ENCODE data around the gene PKNOX1. TPM values are rescaled to one million over a fixed set of nuclear protein-coding genes. Genes with fewer than 3 reads are reported as not detected.
A peak's percentile ranks its signal among the peaks of the same experiment; 100 is the strongest.
"Not testable (repeated sequence)": the region's sequence is repeated elsewhere in the genome, so short reads cannot be mapped to it uniquely, and the experiment has no call there.

The PKNOX1 gene
- polyA plus RNA-seq, 1 donor from 2014 or later: 13.1 TPM

DNA sequence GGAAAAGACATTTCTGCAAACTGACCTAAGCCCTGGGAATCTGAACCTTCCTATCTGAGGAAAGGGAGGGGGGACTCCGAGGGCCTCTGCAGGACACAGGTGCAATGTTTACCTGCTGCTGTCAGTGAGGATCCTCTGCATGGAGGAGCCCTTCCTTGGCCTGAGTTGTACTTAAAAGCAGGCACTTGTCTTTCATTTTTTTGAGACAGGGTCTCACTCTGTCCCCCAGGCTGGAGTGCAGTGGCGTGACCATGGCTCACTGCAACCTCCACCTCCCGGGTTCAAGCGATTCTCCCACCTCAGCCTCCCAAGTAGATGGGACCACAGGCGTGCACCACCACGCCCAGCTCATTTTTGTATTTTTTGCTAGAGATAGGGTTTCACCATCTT, 35.8 kb upstream of the PKNOX1 start:
- H3K4me3 Mint-ChIP-seq, H3K27ac Mint-ChIP-seq, H3K36me3 Mint-ChIP-seq, H3K27me3 Mint-ChIP-seq, H3K9me3 Mint-ChIP-seq: not testable (repeated sequence)
- peaks cover 9 to 16% (median 13%) of the 10 kb centered on the region in 3 donors for H3K4me1 Mint-ChIP-seq

DNA sequence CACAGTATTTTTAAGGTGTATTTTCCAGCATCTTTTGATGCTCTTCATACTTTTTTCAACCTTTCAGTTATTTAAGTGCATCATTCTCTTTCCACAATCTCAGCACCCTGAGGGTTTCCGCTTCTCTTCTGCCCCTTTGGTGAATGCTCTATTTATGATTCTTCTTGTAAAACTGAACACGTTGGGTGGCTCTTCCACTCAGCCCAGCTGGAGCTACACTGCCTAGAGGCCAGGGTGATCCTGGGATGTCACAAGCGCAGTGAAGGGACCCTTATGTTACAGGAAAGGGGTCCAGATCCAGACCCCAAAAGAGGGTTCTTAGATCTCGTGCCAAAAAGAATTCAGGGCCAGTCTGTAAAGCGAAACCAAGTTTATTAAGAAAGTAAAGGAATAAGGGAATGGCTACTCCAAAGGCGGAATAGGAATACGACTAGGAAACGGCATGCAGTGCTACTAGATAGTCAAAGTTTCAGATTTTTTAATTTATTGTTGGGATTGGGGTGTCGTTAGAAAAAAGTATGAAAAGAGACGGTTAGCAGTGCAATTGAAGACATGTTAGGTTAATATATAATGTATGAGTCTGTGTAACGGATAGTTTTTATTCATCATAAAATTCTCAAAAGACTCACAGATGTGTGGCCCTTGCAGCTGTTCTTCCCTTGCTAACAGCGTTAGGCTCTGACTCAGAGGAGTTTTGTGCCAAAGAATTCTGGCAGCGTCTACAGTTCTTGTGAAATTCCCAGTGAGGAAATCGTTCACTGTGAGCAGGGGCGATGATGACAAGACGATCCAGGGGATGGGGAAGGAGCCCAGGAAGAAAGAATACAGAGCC, 34.6 kb upstream of the PKNOX1 start:
- Mint-ChIP-seq H3K4me3 (no peak overlapping the region), H3K36me3 (peaks cover 4% of the 10 kb centered on the region), H3K27ac (peak overlapping the region in 1 of 3 donors; percentile 12), H3K4me1 (peaks cover 9 to 16% (median 13%) of the 10 kb centered on the region in 3 donors), H3K27me3 (no peaks in the 10 kb centered on the region), H3K9me3 (no peaks in the 10 kb centered on the region)

DNA sequence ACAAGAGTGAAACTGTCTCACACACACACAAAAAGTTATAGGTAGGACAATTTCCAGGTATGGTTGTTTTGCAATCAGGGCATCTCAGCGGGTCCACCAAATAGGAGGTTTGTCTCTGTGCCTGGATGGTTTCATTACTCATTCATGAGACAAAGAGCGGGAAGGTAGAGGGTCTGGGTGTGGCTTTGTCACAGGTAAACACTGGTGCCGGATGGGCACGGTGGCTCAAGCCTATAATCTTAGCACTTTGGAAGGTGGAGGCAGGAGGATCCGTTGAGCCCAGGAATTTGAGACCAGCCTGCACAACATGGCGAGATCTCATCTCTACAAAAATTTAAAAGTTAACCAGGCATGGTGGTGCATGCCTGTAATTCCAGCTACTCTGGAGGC, 32.7 kb upstream of the PKNOX1 start:
- H3K27me3 Mint-ChIP-seq: no peaks in the 10 kb centered on the region
- no peak overlapping the region for H3K27ac Mint-ChIP-seq
- peaks cover 8 to 12% (median 12%) of the 10 kb centered on the region in 3 donors for H3K4me1 Mint-ChIP-seq
- no peak overlapping the region for H3K4me3 Mint-ChIP-seq
- no peaks in the 10 kb centered on the region for H3K9me3 Mint-ChIP-seq
- peaks cover 4% of the 10 kb centered on the region for H3K36me3 Mint-ChIP-seq

DNA sequence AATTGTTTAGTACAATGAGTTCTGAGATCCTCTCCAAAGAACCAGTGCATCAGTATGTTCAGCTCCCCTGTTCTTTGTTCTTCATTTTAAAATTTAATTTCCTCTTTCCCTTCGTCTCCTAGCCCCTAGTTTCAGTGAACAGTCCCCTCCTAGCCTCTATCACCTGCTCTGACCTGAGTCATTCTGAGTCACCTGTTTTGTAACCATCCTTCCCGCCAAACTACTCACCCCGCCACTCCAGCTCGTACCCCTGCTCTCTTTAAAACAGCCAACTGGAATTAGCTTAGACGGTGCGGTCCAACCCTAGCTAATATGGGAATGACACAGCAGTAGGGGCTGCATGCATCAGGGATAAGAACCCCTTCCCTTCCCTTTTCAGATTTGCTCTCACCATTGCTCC, 32.1 kb upstream of the PKNOX1 start:
- Mint-ChIP-seq H3K4me3 (no peak overlapping the region), H3K27me3 (no peaks in the 10 kb centered on the region), H3K36me3 (peaks cover 4% of the 10 kb centered on the region), H3K9me3 (no peaks in the 10 kb centered on the region), H3K27ac (no peak overlapping the region), H3K4me1 (peaks cover 3 to 7% (median 6%) of the 10 kb centered on the region in 3 donors)

DNA sequence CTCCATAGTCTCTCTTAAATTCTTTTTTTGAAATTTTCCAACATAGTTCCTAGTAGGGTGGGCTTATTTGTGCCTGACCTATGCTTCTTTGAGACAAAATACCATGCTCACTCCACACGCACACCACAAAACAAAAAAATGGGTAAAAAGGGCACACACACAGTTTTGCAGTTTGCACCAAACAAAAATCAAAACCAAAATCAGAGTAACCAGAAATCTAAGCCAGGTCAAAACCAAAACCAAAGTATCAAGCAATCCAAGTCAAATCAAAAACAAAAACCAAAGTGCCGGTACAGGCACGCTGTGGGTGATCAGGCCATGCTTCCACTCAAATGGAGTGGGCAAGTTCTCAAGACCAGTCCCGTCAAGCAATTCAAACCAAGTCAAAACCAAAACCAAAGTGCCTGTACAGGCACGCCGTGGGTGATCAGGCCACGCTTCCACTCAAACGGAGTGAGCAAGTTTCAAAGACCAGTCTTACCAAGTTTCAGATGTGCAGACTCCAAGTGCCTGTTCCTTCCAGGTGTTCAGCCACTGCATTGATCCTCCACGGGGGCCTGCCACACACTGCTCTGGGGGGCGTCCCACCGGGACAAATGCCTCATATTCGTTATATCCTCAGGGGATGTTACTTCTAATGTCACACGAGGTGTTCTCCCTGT, 25.1 kb upstream of the PKNOX1 start:
- H3K4me1 Mint-ChIP-seq, H3K27me3 Mint-ChIP-seq, H3K27ac Mint-ChIP-seq, H3K36me3 Mint-ChIP-seq: not testable (repeated sequence)
- Mint-ChIP-seq H3K9me3 (peaks cover 2 to 17% (median 2%) of the 10 kb centered on the region in 3 donors), H3K4me3 (peak overlapping the region in 1 of 4 donors; percentile 82)

DNA sequence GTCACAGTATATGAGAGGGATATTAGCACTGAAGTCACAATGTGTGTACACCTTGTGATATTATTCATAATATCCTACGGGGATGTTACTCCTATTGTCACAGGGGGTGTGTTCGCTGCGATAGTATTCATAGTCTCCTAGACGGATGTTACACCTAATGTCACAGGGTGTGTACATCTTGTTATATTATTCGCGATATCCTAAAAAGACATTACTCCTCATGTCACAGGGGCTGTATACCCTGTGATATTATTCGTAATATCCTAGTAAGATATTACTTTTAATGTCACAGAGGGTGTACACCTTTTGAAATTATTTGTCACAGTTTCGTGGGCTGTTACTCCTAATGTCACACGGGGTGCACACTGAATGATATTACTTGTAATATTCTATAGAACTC, 23.2 kb upstream of the PKNOX1 start:
- not testable (repeated sequence) for H3K4me1 Mint-ChIP-seq, H3K4me3 Mint-ChIP-seq, H3K36me3 Mint-ChIP-seq, H3K27ac Mint-ChIP-seq, H3K27me3 Mint-ChIP-seq
- peaks cover 2 to 17% (median 2%) of the 10 kb centered on the region in 3 donors for H3K9me3 Mint-ChIP-seq

DNA sequence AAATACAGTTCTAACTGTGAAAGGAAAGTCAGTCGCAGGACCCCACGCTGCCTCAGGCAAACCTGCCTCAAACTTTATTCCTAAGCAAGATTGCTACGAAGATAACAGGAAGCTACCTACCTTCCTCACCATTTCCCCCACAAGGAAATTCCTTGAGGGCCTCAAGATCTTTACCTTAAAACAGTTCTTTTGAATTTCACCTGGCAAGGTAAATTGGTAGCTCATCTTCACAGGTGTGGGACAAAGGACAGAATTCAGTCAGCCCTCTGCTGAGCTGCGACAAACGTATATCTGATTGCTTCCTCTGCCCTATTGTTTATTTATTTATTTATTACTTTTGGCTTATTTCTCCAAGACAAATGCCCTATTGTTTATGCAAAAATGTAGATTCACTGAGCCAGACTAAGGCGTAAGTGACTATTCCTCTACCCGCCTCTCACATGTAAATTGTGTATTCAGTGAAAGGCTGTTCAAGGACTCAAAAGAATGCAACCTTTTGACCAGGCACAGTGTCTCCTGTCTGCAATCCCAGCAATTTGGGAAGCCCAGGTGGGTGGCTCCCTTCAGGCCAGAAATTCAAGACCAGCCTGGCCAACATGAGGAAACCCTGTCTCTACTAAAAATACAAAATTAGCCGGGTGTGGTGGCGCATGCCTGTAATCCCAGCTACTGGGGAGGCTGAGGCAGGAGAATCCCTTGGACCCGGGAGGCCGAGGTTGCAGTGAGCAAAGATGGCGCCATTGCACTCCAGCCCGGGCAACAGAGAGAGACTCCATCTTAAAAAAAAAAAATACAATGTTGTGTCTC, 17.3 kb upstream of the PKNOX1 start:
- Mint-ChIP-seq H3K27me3 (no peaks in the 10 kb centered on the region), H3K36me3 (no peaks in the 10 kb centered on the region), H3K4me1 (no peaks in the 10 kb centered on the region), H3K4me3 (no peak overlapping the region), H3K27ac (no peak overlapping the region), H3K9me3 (peaks cover 0 to 2% (median 0%) of the 10 kb centered on the region in 3 donors)

DNA sequence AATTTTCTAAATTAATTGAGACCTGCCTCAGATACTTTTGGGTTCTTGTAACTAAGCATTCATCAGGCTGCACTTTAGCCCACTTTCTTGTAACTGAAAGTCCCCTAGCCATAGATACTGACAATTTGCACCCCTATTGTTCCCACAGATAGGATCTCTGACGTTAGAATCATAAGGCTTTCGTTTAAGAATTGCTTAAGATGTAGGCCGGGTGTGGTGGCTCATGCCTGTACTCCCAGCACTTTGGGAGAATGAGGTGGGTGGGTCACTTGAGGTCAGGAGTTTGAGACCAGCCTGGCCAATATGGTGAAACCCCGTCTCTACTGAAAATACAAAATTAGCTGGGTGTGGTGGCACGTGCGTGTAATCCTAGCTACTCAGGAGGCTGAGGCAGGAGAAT, 16.2 kb upstream of the PKNOX1 start:
- H3K36me3 Mint-ChIP-seq: not testable (repeated sequence)

DNA sequence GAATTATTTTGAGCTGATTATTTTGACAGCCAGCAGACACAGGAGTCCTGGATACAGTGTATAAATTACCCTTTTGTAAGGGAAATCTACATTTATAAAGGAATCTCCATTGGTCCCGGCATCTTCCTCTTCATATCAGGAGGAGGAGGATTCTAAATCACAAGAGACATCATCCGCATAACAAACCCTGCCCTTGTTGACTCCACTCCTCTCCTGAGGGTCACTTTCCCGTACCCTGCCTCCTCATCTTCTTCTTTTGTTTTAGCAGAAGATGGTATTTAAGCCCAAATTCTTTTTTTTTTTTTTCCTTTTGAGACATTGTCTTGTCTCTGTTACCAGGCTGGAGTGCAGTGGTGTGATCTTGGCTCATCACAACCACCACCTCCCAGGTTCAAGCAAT, 14.6 kb upstream of the PKNOX1 start:
- Mint-ChIP-seq H3K9me3 (peaks cover 0 to 2% (median 0%) of the 10 kb centered on the region in 3 donors), H3K36me3 (no peaks in the 10 kb centered on the region), H3K4me1 (no peaks in the 10 kb centered on the region), H3K27me3 (no peaks in the 10 kb centered on the region), H3K4me3 (no peak overlapping the region), H3K27ac (no peak overlapping the region)

More for the DNA sequence above, 16.2 kb upstream of the PKNOX1 start:
- not testable (repeated sequence) for H3K27ac Mint-ChIP-seq, H3K4me1 Mint-ChIP-seq, H3K9me3 Mint-ChIP-seq, H3K27me3 Mint-ChIP-seq, H3K4me3 Mint-ChIP-seq

DNA sequence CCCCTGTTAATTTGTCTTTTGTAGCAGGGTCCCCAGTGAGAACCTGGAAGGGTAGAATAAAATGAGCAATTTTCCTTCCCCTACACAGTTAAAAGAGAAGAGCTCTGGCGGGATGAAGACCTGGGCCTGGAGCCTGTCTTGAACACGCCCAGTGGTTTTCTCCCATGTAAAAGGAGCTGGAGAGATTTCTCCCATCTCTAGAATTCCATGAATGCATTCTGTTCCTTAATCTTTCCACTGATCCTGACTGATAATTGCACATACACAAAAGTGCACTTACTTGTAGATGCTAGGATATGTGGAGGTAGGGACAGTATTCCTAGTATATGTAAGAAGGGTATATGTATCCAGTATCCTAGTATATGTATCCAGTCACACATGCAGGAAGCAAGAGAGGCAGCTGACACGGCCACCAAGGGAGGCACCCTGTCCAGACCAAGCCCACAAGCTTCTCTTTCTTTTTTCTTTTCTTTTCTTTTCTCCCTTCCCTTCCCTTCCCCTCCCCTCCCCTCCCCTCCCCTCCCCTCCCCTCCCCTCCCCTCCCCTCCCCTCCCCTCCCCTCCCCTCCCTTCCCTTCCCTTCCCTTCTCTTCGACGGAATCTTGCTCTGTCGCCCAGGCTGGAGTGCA, 11.9 kb upstream of the PKNOX1 start:
- no peak overlapping the region for H3K4me3 Mint-ChIP-seq
- H3K4me1 Mint-ChIP-seq: no peaks in the 10 kb centered on the region
- no peaks in the 10 kb centered on the region for H3K36me3 Mint-ChIP-seq
- H3K9me3 Mint-ChIP-seq: peaks cover 0 to 2% (median 0%) of the 10 kb centered on the region in 3 donors
- H3K27me3 Mint-ChIP-seq: no peaks in the 10 kb centered on the region
- H3K27ac Mint-ChIP-seq: no peak overlapping the region

DNA sequence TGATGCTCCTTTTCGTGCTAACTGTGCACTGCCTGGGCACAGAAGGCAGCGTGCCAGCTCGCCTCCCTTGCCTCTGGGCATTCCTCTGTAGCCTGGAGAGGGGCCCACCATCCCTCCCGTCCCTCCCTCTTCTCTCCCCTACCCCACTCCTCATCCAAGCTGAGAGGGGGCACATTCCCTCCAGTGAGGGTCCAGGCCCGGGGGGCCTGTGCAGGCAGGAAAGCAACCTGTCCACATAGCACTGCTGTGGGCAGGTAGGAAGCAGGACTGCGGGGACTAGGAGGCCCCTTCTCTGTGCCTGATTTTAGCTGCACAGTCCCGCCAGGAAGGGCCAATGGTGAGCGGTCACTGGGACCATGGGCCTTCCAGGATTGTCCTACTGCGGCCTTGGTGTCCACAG, 10.3 kb upstream of the PKNOX1 start:
- H3K4me1 Mint-ChIP-seq: no peaks in the 10 kb centered on the region
- no peak overlapping the region for H3K27ac Mint-ChIP-seq
- no peak overlapping the region for H3K4me3 Mint-ChIP-seq
- H3K36me3 Mint-ChIP-seq: no peaks in the 10 kb centered on the region
- no peaks in the 10 kb centered on the region for H3K9me3 Mint-ChIP-seq
- H3K27me3 Mint-ChIP-seq: no peaks in the 10 kb centered on the region

DNA sequence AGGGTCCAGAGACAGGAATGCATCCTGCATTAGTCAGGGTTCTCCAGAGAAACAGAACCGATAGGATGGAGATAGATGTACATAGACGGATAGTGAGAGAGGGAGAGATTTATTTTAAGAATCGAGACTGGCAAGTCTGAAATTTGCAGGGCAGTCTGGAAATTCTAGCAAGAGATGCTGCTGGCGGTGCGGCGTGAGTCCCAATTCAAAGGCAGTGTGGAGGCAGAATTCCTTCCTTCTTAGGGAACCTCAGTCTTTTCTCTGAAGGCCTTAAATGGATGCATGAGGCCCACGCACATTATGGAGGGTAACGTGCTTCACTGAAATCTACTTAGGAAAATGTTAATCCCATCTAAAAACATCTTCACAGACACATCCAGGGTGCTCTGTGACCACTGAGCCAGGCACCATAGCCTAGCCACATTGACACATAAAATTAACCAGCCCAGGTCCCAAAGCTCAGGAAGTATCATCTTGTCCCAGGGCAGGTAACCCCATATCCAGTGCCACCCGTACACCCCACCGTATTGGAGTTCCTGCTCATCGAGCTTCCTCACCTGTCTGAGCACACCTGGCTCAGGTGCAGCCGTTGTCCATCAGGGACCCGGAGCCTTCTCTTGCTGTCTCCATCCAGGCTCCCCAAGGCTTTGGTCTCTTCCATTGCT, 9.7 kb upstream of the PKNOX1 start:
- H3K4me1 Mint-ChIP-seq: peaks cover 0 to 1% (median 0%) of the 10 kb centered on the region in 3 donors
- H3K9me3 Mint-ChIP-seq: no peaks in the 10 kb centered on the region
- H3K4me3 Mint-ChIP-seq: no peak overlapping the region
- no peaks in the 10 kb centered on the region for H3K27me3 Mint-ChIP-seq
- peak overlapping the region in 1 of 3 donors; percentile 35 for H3K27ac Mint-ChIP-seq
- H3K36me3 Mint-ChIP-seq: no peaks in the 10 kb centered on the region

DNA sequence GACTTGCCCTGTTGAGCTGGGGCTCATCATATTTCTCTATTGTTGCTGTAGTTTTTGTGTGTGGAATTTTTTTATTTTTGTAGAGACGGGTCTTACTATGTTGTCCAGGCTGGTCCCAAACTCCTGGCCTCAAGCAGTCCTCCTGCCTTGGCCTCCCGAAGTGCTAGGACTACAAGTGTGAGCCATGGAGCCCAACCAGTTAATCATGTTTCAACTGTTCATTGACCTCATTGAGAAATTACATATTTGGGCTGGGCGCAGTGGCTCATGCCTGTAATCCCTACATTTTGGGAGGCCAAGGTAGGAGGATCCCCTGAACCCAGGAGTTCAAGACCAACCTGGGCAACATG, 9.2 kb upstream of the PKNOX1 start:
- Mint-ChIP-seq H3K27ac (no peak overlapping the region), H3K36me3 (no peaks in the 10 kb centered on the region), H3K27me3 (no peaks in the 10 kb centered on the region), H3K4me1 (peaks cover 0 to 1% (median 0%) of the 10 kb centered on the region in 3 donors), H3K4me3 (no peak overlapping the region), H3K9me3 (no peaks in the 10 kb centered on the region)

DNA sequence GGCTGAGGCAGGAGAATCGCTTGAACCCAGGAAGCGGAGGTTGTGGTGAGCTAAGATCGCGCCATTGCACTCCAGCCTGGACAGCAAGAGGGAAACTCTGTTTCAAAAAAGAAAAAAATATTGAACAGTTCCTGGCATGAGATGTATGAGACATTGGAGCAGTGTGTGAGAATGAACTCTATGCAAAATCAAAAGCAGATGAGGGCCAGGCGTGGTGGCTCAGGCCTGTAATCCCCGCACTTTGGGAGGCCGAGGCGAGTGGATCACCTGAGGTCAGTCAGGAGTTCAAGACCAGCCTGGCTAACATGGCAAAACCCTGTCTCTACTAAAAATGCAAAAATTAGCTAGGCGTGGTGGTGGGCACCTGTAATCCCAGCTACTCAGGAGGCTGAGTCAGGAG, 6.7 kb upstream of the PKNOX1 start:
- H3K27ac Mint-ChIP-seq, H3K4me3 Mint-ChIP-seq, H3K4me1 Mint-ChIP-seq, H3K9me3 Mint-ChIP-seq, H3K27me3 Mint-ChIP-seq, H3K36me3 Mint-ChIP-seq: not testable (repeated sequence)
